Activated CD4-positive, alpha-beta T cell treated with anti-CD3 and anti-CD28 coated beads for 24 hours (primary cell): Measurements from ENCODE around the gene ZCCHC7.
"Not testable (repeated sequence)": the region's sequence is repeated elsewhere in the genome, so short reads cannot be mapped to it uniquely, and the experiment has no call there.

Experiments used
- DNase-seq, 2 donors: peaks; one replicate each; pipeline ENCODE4 v3.0.0-alpha.2; 2020; ENCODE audit warnings: low read depth in 2 of 2

Gene ZCCHC7

DNA sequence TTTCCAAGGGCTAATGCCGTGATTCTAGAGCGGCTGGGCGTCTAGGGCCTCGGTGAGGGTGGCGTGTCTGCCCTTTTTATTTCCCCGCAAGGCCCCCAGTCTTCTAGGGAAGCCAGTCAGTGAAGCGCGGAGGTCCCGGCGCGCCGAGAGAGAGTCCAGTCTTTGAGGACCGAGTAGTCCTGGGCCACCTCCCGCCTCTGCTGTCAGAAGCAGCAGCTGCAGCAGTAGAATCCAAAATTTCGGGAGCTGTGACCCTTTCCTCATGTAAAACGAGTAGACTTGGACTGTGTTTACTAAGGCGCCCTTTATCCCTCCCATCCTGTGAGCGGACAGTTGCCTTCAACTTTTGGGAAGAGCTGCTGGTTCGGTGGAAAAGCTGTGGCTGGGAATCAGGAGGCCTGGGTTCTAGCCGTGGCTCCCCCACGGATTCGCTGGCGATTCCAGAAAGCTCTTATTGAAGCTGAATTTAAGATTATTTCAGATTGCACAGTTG is 515 bp downstream of the ZCCHC7 start:
- not testable (repeated sequence) for DNase-seq

- no peak for DNase-seq
Observed at GRCh38 chr9:37121881-37122280, 1.5 kb downstream of the ZCCHC7 start.

DNA sequence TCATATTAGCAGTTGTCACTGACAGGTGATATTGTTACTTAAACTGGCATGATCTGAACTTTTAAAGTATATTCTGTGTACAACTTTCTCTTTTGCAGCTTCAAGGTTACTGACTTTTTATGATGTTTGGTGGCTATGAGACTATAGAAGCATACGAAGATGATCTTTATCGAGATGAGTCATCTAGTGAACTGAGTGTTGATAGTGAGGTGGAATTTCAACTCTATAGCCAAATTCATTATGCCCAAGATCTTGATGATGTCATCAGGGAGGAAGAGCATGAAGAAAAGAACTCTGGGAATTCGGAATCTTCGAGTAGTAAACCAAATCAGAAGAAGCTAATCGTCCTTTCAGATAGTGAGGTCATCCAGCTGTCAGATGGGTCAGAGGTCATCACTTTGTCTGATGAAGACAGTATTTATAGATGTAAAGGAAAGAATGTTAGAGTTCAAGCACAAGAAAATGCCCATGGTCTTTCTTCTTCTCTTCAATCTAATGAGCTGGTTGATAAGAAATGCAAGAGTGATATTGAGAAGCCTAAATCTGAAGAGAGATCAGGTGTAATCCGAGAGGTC is 5.9 kb downstream of the ZCCHC7 start:
- DNase-seq = no peak

GRCh38 chr9:37127018-37127417 is 6.6 kb downstream of the ZCCHC7 start:
- DNase-seq = no peak

GRCh38 chr9:37128051-37128450 is 7.7 kb downstream of the ZCCHC7 start:
- DNase-seq = no peak

- no peak for DNase-seq
Observed at GRCh38 chr9:37134166-37134565, 13.8 kb downstream of the ZCCHC7 start.

- no peak for DNase-seq
Observed at GRCh38 chr9:37141015-37141414, 20.6 kb downstream of the ZCCHC7 start.

DNA sequence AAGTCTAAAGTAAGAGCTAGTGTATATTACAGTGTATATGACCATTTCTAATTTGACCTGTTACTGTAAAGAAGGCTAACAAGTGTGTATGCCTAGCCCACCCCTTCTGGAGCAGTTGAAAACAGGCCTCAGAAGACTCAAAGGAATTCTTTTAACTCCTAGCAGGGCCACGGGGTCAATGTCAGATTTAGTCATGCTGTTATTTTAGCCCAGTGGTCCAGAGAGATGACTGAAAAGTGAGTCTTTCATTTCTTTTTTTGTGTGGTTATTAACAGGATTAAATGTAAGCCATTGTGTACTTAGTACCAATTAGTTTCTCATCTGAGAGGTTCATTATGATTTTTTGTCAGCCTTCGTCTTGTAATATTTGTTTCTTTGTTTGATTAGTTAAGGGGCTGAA is 24.4 kb downstream of the ZCCHC7 start:
- no peak for DNase-seq

DNA sequence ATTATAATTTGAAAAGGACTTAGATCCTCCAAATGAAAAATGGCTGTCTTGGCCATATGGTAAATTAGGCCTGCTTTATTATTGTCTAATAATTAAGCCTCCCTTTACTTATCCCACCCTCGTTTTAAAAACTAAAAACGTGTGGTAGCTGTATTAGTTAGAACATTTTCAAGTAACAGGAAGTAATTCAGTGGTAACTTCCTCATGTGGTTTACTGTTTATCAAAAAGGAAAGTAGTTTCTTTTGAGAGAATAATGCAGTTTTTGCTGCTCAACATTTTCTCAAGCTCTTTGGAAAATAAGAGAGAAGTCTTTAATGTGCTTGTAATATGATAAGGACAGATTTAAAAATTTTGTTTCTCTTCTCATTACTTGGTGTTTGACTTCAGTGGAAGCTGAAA is 26.0 kb downstream of the ZCCHC7 start:
- no peak for DNase-seq

- no peak for DNase-seq
Observed at GRCh38 chr9:37148181-37148580, 27.8 kb downstream of the ZCCHC7 start.

DNA sequence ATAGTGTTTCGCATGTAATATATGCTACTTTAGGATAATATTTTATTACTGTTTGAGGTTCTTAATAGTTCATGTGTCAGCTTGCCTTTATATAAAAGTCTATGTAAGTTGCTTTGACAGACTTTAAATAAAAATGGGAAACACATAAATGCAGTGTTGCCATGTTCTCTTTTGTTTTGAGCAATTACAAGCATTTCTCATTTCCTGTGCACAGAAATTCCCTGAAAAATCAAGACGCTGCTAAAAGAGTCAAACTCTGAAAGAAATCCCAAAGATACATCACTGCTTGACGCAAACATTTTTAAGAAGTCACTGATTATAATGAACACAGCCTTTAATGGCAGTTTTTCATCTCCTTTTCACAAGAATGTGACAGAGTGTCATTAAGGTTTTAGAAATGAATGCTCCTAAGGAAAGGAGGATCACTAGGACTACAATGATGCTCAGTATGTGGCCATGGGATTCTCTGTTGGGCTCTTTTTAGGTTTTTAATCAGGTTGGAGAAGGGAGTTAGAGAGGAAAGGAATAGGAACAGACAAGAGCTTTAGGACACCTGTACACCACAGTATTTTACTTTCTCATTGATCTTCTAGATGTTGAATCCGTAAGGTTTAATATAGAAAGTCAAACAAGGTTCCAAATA is 29.4 kb downstream of the ZCCHC7 start:
- DNase-seq = no peak

DNA sequence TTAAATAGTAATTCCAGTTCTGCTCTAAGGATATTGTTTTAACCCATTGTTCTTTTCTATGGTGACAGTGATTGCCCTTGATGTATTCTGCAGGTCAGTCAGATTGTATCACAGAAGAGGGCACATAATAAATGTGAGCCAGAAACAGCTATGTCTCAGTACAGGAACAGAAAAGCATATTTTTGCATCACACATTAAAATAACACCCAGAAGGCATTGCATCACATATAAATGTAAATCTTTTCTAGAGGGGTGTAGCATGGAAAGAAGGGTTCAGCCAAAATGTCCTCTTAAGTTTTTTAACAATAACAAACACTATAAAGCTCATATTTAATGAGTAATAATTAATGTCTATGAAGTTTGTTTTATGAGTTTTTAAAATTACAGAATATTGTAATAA is 30.0 kb downstream of the ZCCHC7 start:
- DNase-seq = no peak

DNA sequence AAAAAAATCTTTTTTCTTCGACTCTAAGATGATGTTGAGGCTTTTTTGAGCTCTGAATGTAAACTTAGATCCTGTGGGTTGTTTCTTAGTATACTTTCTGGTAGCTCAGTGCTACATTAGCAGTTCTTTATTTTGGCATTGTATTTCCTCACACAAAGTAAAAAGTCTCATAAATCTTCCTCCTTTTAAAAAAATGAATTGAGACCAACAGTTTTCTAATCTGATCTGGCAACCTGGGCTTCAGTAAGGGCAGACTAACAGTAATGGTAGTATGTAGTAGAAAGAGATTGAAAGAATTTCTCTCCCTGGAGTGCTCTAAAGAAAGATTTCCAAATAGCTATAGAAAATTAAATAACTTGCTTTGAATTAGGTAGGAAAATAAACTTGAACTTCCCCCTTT is 31.4 kb downstream of the ZCCHC7 start:
- DNase-seq = no peak

GRCh38 chr9:37152365-37152764 is 32.0 kb downstream of the ZCCHC7 start:
- no peak for DNase-seq

- no peak for DNase-seq
Observed at GRCh38 chr9:37155601-37156000, 35.2 kb downstream of the ZCCHC7 start.

GRCh38 chr9:37156205-37156604 is 35.8 kb downstream of the ZCCHC7 start:
- DNase-seq = no peak

- no peak for DNase-seq
Observed at GRCh38 chr9:37156781-37157356, 36.5 kb downstream of the ZCCHC7 start.

GRCh38 chr9:37157726-37158377 is 37.5 kb downstream of the ZCCHC7 start:
- no peak for DNase-seq

DNA sequence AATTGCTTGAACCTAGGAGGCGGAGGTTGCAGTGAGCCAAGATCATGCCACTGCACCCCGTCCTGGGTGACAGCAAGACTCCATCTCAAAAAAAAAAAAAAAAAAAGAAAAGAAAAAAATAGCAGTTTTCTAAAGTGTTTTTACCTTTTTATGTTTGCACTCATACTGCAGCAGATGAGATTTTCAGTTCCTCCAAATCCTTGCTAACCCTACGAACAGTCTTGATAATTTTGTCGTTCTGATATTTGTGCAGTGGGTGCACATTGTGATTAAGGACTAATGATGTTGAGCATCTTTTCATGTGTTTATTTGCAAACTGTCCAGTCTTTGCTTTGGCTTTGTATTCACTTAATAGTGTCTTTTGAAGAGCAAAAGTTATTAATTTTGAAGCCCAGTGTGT is 42.9 kb downstream of the ZCCHC7 start:
- DNase-seq = no peak

- not testable (repeated sequence) for DNase-seq
Observed at GRCh38 chr9:37164335-37164734, 44.0 kb downstream of the ZCCHC7 start.

- DNase-seq = no peak
Observed at GRCh38 chr9:37165644-37166043, 45.3 kb downstream of the ZCCHC7 start.

DNA sequence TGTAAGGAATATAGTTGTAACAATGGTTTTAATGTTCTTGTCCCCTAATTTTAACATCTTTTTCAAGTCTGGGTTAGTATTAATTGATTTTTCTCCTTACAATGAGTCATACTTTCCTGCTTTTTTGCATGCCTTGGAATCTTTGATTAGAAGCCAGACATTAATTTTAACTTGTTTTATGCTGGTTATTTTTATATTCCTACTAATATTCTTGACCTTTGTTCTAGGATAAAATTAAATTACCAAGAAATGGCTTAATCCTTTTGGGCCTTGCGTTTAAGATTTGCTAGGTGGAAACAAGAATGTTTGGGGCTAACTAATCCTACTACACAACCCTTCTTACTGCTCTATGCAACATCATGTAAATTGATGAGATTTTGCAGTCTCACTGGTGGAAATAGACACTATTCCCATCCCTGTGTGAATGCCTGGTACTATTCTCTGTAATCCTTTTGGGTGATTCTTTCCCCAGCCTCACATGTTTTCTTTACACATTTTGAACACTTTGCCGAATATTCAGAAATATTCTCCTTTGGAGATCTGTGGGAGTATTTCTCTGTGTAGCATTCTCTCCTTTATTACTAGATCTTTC is 47.2 kb downstream of the ZCCHC7 start:
- DNase-seq = no peak

- DNase-seq = no peak
Observed at GRCh38 chr9:37172557-37172956, 52.2 kb downstream of the ZCCHC7 start.
